CD4-positive, alpha-beta T cell treated with Interferon gamma for 1 hour (primary cell): ENCODE results near the gene SUSD5.
"Not testable (repeated sequence)": the region's sequence is repeated elsewhere in the genome, so short reads cannot be mapped to it uniquely, and the experiment has no call there.

ENCODE experiments used
- DNase-seq: peaks from one replicate; pipeline ENCODE4 v3.0.0-alpha.2; 2020

Gene SUSD5

DNA sequence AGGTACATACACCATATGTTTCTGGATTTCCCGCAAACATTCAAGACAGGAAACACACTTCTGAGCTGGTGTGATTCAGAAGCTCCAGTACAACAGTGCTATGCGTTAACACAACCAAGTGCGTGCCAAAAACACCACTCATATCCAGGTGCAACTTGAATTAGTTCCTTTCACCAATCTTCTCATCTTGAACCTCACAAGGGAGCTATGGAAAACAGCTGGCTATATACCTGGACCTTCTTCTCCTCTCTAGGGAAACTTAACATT is 31.3 kb downstream of the SUSD5 start:
- DNase-seq, result no peak

DNA sequence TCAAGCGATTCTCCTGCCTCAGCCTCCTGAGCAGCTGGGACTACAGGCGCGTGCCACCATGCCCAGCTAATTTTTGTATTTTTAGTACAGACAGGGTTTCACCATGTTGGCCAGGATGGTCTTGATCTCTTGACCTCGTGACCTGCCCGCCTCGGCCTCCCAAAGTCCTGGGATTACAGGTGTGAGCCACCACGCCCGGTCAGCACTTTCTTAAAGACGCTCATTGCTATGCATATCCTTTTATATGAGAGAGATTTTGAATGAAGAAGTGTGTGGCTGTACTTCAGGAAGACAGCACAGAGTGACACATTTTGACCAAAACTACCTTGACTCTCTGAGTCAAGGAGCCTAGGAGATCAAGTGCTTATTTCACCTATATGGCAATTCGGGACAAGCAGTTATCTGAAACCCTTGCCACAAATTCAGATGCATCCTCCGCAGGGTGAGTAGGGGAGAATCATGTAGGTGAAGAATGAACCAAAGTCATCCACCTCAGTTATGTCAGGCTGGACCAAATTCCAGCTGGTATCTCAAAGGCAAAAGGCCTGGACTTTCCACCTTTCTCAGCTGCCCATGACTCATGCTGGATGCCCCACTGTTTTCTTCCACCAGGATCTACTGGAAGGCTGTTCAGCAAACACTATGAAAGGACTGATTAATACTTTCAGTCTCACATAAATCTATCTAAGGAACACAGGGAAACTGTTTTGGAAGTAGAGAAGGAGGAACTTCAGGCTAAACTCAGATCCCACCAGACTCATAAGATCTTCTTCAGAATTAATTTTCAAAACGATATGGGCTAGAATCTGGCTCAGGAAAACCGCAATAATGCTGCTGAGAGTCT is 31.9 kb downstream of the SUSD5 start:
- DNase-seq, result no peak

DNA sequence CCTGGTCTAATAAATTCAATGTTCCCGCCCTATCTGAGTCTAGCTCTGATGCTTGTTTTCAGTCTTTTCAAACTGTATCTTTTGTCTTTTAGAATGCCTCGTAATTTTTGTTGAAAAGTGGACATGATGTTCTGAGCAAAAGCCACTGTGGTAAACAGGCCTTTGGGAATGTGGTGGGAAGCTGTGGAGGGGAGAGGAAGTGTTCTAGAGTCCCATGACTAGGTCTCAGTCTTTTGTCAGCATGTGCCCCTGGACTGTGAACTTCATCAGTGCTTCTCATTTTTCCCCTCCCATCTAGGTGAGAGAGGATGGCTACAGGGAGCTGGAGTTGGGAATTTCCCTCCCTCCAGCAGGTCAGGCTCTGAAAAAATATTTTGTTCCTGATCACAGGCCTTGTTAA is 33.7 kb downstream of the SUSD5 start:
- DNase-seq, result no peak

DNA sequence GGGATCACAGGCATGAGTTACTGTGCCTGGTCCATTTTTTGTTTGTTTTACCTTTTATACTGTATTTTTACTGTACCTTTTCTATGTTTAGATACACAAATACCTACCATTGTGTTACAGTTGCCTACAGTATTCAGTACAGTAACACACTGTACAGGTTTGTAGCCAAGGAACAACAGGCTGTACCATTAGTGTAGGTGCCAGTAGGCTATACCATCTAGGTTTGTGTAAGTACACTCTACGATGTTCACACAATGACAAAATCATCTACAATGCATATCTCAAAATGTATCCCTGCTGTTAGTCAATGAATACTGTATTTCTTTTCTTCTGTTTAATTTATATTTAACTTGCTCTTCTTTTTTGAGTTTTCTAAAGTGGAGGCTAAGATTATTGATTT is 37.0 kb downstream of the SUSD5 start:
- not testable (repeated sequence) for DNase-seq

DNA sequence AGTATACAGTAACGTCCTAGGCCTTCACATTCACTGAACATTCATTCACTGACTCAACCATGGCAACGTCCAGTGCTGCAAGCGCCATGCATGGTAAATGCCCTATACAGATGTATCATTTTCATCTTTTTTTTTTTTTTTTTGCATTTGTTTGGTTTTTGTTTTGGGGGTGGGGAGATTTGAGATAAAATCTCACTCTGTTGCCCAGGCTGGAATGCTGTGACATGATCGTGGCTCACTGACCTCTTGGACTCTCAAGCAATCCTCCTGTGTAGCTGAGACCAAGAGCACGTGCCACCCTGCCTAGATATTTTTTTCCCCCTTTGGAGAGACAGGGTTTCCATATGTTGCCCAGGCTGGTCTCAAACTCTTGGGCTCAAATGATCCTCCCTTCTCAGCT is 37.4 kb downstream of the SUSD5 start:
- DNase-seq, result no peak

DNA sequence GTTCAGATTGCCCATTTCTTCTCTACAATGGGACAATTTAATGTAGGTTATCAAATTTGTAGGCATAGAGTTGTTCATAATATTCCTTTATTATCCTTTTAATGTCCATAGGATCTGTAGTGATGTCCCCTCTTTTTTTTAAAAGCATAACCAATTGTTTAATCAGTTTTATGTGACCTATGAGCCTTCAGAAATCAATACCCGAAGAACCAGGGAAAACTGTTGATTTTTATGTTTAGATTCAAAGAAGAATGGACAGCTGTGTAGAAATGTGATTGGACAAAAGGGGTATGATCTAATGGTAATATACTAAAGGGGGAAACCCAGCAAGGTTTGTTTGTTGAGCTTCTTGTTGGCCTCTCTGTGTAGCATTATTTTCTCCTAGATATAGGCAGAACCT is 39.5 kb downstream of the SUSD5 start:
- no peak for DNase-seq

DNA sequence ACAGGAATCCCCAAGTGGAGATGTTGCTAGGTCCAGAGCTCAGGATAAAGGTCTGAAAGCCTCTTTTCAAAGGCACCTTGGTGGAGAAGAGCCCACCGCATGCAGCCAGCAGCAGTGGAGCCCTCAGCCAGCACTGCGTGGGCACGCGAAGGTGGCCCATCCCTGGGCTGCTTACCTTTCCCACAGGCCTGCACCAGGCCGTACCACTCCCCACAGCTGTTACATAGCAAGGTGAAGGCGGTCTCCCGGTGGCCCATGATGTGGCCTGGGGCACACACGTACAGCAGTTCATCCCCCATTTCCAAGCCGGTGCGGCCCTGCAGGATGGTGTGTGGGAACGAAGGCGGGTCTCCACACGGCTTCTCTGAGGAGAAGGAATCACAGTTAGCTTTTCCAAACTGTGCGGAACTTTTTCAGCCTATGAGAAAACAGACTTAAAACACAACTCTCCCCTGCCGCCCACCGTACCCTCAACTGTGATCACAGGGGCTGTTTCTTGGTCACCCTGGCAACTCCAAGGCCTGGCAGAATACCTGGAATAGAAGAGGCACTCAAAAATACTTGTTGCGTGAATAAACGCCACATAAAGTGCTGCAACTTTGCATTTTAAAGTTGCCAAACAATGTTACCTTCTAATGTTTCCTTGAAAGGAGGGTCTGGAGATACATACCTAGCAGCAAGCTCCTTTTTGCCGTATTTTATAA is 43.7 kb downstream of the SUSD5 start:
- DNase-seq, result no peak

DNA sequence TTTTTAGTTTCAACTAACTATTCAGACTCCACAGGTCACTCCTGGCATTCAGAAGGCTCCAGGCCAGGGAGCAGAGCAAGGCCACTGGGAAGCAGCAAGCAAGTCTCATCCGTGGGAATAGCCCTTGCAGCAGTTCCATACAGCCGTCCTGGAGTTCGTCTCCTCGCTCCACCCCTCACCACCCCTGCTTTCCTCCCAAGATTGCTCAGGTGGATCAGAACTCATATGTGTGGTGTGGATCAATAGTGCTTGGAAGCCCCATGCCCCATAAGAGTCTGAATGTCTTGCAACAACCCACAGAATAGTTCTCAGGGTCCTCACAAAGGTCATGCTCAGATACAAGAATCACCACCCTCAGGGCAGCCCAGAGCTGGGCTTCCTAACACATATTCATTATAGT is 44.5 kb downstream of the SUSD5 start:
- no peak for DNase-seq

DNA sequence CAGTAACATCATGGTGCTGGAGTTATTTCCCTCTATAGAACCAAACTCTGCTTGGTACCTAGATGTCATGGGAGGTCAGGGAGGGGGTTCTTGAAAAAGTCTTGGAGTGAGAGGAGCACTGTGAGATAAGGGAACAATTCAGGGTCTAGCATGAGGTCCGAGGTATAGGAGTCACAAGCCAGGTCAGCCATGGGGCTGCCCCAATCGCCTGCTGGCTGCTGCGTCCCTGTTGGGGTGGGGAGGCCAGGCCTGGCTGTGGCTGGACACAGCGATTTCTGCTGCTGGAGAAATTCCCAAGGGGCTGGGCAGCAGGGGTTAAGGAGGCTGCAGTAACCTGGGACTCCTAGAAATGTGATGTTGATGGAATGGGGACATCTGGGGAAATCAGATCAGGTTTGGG is 44.9 kb downstream of the SUSD5 start:
- DNase-seq, result no peak

DNA sequence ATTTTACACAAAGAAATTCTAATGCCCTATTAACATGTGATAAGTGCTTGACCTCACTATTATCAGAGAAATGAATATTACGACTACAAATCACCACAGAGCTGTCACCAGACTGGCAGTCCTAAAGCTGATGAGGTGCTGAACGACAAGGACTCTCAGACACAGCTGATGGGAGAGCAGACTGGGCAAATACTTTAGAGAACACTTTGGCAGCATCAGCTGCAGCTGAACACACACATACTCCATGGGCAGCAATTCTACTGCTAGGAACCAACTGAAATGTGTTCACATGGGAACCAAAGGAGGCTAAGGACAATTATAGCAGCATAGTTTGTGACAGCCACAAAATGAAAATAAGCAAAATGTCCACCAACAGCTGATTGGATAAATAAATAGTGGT is 45.5 kb downstream of the SUSD5 start:
- no peak for DNase-seq

DNA sequence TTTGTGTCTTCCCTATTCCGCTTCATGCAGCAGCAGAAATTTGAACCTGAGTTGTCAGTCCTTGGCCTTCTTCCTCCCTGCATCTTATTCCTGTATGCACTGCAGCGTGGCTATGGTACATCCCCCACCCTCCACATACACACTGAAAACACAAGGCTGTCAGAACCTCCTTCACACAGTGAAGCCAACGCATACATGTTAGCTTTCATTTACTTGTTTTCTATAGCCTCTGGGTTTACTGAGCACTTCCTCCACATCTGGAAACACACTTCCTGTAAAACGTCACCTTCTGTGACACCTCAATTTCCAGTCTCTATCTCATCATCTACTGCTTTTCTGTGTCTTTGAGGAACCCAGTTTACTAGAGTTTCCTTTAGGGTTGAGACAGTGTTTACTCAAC is 47.0 kb downstream of the SUSD5 start:
- DNase-seq, result no peak

DNA sequence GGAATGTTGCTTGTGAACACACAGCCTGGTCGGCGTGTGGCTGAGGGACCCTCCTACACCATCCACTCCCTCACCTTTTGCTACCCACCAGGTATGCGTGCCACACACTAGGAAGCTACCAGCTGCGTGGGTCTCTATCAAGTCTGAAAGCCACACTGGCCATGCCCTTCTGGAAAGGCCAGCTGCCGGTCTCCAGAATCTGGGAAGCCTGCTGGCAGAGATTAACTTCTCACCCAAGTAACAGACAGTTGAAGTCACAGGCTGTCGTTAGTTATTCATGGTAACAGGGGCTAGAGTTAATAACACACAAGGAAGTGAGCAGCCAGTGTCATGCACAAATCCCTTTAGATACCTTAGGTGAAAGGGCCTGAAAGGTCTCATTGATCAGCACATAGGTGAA is 48.1 kb downstream of the SUSD5 start:
- no peak for DNase-seq

DNA sequence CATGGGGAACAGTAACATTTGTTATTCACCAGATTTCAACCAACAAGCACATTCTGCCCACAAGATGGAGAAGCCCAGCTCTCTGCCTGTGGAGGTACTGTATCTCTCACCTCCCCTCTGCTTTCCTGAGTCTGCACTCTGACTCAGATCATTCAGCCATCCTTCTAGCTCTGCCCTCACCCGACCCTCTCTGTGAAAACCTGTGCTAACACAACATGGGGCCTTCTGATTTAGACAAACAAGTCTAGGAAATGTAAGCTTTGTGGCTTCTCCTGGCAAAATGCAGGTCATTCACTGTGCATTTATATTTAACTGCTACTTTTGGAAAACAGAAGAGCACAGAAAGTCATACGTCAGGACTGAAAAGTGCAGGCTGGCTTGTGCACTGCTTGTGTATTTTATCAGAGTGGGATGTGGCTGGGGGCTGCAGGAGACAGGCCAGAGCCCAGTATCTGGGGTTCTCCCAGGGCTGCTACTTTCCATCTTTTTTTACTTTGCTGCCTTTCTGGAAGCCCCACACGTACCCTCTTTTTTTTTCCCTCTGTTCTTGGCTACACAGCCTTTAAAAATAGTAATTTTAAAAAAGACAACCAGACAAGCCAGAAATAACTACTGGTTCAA is 50.8 kb downstream of the SUSD5 start:
- no peak for DNase-seq

DNA sequence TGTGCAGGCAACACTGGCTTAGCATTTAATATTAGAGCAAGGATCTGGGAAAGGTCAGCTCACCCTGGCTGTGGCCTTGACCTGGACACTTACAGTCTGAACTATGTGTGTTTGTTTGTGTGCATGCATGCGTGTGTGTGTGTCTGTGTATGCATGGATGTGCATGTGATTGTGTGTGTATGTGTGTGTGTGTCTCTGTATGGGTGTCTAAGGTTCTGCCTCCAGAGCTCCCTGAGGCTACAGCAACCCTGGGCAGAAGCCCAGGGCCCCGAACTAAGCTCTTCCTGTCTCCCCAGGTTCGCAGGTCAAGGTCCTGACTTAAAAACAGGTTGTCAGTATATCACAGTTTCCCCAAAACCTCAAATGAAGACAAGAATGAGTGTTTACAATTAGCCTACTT is 51.3 kb downstream of the SUSD5 start:
- no peak for DNase-seq

DNA sequence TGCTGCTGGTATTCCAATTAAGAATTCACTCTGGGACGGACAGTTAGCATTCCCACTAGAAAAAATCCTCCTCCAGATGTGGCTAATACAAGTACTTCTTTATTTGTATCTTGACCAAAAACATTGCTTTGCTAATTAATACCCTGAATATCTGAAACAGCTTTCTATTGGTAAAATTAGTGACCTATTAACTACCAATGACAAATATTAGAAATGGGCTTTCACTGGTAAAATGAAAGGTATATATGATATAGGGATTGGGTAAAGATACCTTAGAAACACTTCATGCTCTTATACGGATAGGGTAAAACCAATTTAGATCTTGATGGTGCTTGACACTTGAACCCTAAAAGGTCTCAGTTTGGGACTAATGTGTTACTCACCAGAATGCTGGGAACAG is 52.5 kb downstream of the SUSD5 start:
- no peak for DNase-seq

DNA sequence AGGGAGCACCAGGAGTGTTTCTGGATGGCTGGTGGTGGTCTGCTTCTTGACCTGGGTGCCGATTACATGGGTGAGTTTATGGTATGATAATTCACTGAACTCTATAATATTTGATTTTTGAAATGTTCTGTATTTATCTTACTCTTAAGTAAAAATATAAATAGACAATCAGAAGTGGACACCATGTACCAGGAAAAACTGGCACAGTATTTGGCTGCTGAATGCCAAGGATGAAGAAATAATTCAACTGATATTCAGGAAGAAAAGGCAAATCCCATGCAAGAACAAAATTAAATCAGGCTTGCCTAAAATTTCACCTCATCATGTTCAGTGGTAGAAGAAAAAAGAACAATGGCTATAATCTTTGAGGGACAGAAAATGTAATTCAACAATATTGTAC is 53.2 kb downstream of the SUSD5 start:
- no peak for DNase-seq

DNA sequence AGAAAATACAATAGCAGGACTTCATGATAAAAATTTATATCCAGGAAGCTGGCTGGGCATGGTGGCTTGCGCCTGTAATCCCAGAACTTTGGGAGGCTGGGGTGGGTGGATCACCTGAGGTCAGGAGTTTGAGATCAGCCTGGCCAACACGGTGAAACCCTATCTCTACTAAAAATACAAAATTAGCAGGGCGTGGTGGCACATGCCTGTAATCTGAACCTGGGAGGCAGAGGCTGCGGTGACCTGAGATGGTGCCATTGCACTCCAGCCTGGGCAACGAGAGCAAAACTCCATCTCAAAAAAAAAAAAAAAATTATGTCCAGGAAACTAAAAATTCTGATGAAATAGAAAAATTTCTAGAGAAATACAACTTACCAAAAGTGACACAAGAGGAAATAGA is 56.0 kb downstream of the SUSD5 start:
- DNase-seq, result not testable (repeated sequence)

DNA sequence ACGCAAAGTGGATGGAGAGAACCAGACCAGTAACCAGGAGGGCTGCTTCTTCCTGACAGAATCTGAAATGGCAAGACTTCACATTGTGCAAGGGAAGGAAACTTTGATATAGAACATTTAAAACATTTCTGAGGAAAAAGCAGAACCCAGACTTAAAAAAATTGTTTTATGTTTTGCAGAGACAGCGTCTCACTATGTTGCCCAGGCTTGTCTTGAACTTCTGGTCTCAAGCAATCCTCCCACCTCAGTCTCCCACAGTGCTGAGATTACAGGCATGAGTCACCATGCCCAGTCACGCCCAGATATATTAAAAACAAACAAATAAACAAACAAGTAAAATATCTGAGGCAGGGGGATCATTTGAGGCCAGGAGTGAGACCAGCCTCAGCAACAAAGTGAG is 58.6 kb downstream of the SUSD5 start:
- DNase-seq, result no peak

DNA sequence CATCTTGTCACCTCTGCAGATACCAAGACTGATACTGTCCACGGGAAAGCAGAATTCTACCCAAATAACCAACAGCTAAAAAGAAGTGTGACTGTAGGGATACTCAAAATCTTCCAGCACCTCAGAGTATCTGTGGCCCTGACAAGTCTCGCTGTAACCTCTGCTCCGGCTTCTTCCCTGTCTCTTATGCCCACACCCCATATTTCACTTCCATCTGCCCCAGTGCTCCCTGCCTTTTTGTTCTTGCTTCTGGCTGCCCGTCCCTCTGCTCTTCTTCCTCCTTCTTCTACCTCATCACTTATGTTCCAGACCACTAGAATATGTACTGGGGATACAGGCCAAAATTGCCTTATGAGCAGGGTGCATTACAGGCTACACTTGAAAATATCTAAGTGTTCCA is 59.4 kb downstream of the SUSD5 start:
- no peak for DNase-seq

DNA sequence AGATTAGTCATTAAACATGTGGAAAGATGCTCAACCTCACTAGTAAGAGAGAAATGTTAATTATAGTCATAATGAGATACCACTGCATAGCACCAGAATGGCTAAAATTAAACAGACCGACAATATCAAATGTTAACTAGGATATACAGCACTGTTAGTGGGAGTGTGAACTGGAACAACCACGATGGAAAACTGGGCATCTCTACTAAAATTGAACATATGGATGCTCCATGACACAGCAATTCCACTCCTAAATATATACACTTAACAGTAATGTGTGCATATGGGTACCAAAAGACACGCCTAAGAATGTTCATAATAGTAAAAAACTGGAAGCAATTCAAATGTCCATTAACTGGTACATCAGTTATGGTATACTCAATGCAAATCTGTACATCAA is 63.3 kb downstream of the SUSD5 start:
- no peak for DNase-seq

DNA sequence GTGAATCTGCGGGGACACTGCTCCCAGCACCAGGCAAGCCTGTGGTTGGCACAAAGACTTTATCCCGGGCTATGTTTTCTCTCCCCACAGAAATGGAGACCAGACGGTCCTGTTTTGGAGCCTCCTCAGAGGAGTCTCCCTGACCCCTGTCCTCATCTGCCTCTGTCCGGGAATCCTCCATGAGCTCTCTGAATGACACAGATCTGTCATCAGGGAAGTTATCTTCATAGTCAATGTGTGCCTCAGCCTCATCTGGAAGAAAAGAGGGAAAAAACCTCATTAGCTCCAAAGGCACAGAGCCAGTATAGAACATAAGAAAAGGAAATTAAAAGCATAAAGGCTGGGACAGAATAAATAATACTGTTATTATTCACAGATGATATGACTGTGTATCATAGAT is 64.8 kb downstream of the SUSD5 start:
- no peak for DNase-seq

DNA sequence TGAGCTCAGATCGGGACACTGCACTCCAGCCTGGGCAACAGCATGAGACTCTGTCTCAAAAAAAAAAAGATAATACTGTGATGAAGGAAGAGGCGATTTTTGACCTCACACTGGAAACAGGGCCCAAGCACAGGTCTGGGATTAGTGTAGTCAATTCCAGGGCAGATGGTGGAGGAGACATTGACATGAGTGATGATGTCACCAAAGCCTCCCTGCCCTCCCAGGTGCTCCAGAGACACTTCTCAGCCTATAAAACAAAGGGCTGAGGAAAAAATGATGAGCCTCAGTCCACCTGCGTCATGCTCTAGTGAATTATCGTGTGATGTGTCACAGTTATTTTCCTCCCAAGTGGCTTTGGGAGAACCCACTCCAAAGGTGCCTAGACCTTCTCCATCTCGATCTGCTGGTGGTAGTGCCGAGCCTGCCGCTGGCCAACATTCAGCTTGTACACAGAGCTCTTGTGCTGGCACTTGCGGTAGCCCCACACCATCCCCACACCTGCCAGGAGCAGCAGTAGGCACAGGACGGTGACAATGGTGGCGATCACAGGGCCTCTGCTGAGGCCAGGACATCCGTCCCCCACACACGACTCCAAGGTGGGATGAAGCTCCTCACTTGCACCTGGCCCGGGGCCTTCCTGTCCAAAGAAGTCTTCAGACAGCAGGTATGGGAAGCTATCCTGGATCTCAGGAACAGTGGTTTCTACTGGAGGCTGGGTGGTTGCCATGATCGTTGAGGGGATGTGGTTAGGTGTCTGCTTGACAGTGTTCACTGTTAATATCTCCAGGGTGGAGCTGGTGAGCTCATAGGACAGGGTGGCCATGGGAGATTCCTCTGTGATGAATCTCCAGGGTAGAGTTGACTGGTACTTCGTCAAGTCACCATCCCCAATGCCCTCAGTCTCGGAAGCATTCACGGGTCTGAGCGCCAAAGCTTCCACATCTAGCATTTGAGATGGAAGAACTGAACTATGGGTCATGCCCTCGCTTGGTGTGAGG is 65.9 kb downstream of the SUSD5 start:
- no peak for DNase-seq

DNA sequence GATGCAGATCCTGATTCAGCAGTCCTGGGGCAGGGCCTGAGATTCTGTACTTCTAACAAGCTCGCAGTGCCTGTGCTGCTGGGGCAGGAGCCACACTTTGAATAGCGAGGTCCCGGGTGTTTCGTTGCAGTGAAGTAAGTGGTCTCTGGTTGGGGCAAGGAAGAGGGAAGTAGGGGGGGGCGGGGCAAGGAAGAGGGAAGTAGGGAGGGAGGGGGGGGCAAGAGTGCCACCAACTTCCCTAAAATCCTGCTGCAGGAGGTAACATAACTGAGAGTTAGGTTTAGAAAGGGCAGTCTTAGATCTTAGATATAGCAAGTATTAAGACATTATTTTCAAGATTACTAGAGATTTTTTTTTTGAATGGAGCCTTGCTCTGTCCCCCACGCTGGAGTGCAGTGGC is 69.3 kb downstream of the SUSD5 start:
- peak; percentile 5 for DNase-seq
